CD4-positive, CD25-positive, alpha-beta regulatory T cell (primary cell): ENCODE results near the gene FUOM. TPM values are rescaled to one million over a fixed set of nuclear protein-coding genes. Genes with fewer than 3 reads are reported as not detected.
"Not testable (repeated sequence)": the region's sequence is repeated elsewhere in the genome, so short reads cannot be mapped to it uniquely, and the experiment has no call there.

Source experiments
- ATAC-seq, 2 donors: fragments of 150-1000 bp; cut with Tn5 transposase; one replicate each; pipeline ENCODE4 v1.10.0; 2021; ENCODE audit warnings: low read depth in 2 of 2, moderate number of reproducible peaks in 2 of 2, moderate library complexity in 1 of 2
- DNase-seq, 3 donors: peaks; one replicate each; pipeline versions ENCODE4 v3.0.0 to v3.0.0-alpha.2; 2012 to 2022; ENCODE audit warnings: mixed read lengths in 1 of 3
- H3K27ac ChIP-seq: one replicate; pipeline ENCODE4 v1.7.0; 2013; ENCODE audit warnings: mild to moderate bottlenecking, low read length; ENCODE audit not compliant: insufficient read depth, poor library complexity, severe bottlenecking
- H3K27me3 ChIP-seq: one replicate; pipeline ENCODE4 v1.7.0; 2013; ENCODE audit warnings: low read length; ENCODE audit not compliant: control insufficient read depth, insufficient read depth
- H3K36me3 ChIP-seq: one replicate; pipeline ENCODE4 v1.7.0; 2013; ENCODE audit warnings: mild to moderate bottlenecking, low read length, moderate library complexity; ENCODE audit not compliant: control insufficient read depth, insufficient read depth
- H3K4me1 ChIP-seq: 2 replicates; pipeline ENCODE4 v1.7.0; 2013; ENCODE audit warnings: mild to moderate bottlenecking, low read length; ENCODE audit not compliant: insufficient read depth, control insufficient read depth, poor library complexity, severe bottlenecking
- H3K4me3 ChIP-seq: one replicate; pipeline ENCODE4 v1.7.0; 2013; ENCODE audit warnings: low read depth, mild to moderate bottlenecking, low read length, moderate library complexity
- H3K9me3 ChIP-seq, 2 experiments: 1 replicate in 1 of 2; 2 replicates in 1 of 2; pipeline ENCODE4 v1.7.0; 2013; ENCODE audit warnings: low read length in 2 of 2, mild to moderate bottlenecking in 1 of 2, moderate library complexity in 1 of 2; ENCODE audit not compliant: control insufficient read depth in 2 of 2
- H3K27ac Mint-ChIP-seq, 3 donors: one replicate each; pipeline ENCODE4 v1.8.0; 2020 to 2022; ENCODE audit warnings: mild to moderate bottlenecking in 3 of 3, mixed read lengths in 3 of 3, moderate library complexity in 2 of 3
- H3K27me3 Mint-ChIP-seq: one replicate; pipeline ENCODE4 v1.8.0; 2022; ENCODE audit warnings: mild to moderate bottlenecking, mixed read lengths
- H3K36me3 Mint-ChIP-seq: one replicate; pipeline ENCODE4 v1.8.0; 2020; ENCODE audit warnings: mixed read lengths
- H3K4me1 Mint-ChIP-seq, 4 donors: one replicate each; pipeline ENCODE4 v1.8.0; 2020 to 2022; ENCODE audit warnings: mixed read lengths in 4 of 4, mild to moderate bottlenecking in 1 of 4
- H3K4me3 Mint-ChIP-seq, 4 donors: one replicate each; pipeline ENCODE4 v1.8.0; 2020 to 2022; ENCODE audit warnings: mild to moderate bottlenecking in 4 of 4, mixed read lengths in 4 of 4, moderate library complexity in 3 of 4
- H3K9me3 Mint-ChIP-seq, 7 donors: one replicate each; pipeline ENCODE4 v1.8.0; 2020 to 2022; ENCODE audit warnings: mixed read lengths in 7 of 7, mild to moderate bottlenecking in 3 of 7, moderate library complexity in 2 of 7
- polyA plus RNA-seq, 4 donors: library from polyadenylated mRNA; unstranded; fragments of 300-500 nt; fragmentation: Illumina TruSeq; gene quantifications; one replicate each; pipeline ENCODE4 v1.2.3, GENCODE V29; 2021
- total RNA-seq: library from RNA; stranded (reverse); gene quantifications from one replicate; pipeline ENCODE4 v1.2.3, GENCODE V29; 2022

Gene FUOM
- total and polyA plus RNA-seq, 5 donors from 2014 or later, result 7.1 to 21.9 (median 17.8) TPM

DNA sequence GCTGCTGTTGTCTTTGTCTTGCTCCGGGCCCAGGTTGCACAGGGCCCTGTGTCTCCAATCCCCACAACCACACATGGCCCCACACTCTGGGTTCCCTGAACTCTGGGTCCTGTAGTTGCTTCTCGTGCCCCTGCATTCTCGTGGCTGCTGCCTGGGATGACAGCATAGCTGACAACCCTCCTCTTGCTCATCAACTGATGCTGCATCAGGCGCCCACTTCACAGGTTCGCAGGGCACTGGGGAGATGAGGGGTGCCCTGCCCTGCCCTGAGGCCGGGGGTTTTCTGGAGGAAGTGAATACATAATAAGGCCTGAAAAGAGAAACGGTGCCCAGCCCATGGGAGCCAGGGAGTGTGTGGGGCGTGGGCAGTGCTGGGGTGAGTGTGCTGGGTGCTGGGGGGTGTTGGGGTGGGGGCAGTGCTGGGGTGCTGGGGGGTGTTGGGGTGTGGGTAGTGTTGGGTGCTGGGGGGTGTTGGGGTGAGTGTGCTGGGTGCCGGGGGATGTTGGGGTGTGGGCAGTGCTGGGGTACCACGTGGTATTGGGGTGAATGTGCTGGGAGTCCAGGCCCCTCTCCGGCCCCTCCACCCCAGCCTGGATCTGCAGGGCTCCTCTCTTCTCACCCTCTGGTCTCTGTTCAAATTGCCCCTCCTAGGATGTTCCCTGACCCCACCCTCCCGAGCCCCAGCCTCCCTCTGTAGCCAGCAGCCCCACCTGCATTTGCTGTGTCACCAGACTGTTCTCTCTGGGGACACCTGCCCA, 34.1 kb upstream of the FUOM start:
- Histone ChIP-seq H3K9me3 (no peaks in the 10 kb centered on the region), H3K27me3 (no peaks in the 10 kb centered on the region), H3K4me3 (no peak overlapping the region), H3K27ac (peak overlapping the region; percentile 82), H3K4me1 (peaks cover 66% of the 10 kb centered on the region), H3K36me3 (peaks cover 8% of the 10 kb centered on the region)
- Mint-ChIP-seq H3K4me1 (peaks cover 19 to 63% (median 27%) of the 10 kb centered on the region in 4 donors), H3K9me3 (no peaks in the 10 kb centered on the region), H3K4me3 (peak overlapping the region in 3 of 4 donors; percentile 62 to 90 (median 87)), H3K27me3 (no peaks in the 10 kb centered on the region), H3K27ac (peak overlapping the region in 2 of 3 donors; percentile 75 to 97), H3K36me3 (no peaks in the 10 kb centered on the region)
- DNase-seq (no peak), ATAC-seq (no peak)

GRCh38 chr10:133391249-133391635, 33.4 kb upstream of the FUOM start:
- Histone ChIP-seq H3K36me3 (peaks cover 3% of the 10 kb centered on the region), H3K9me3 (no peaks in the 10 kb centered on the region), H3K4me1 (peaks cover 66% of the 10 kb centered on the region), H3K4me3 (no peak overlapping the region), H3K27ac (peak overlapping the region; percentile 82), H3K27me3 (no peaks in the 10 kb centered on the region)
- H3K27me3 Mint-ChIP-seq, result no peaks in the 10 kb centered on the region
- no peaks in the 10 kb centered on the region for H3K9me3 Mint-ChIP-seq
- H3K27ac Mint-ChIP-seq, result peak overlapping the region; percentile 75 to 97 (median 92)
- no peak for DNase-seq
- no peaks in the 10 kb centered on the region for H3K36me3 Mint-ChIP-seq
- H3K4me1 Mint-ChIP-seq, result peaks cover 22 to 62% (median 24%) of the 10 kb centered on the region in 4 donors
- peak overlapping the region; percentile 62 to 90 (median 78) for H3K4me3 Mint-ChIP-seq
- ATAC-seq, result no peak

GRCh38 chr10:133390597-133391248, 32.9 kb upstream of the FUOM start:
- DNase-seq (no peak), ATAC-seq (no peak)
- H3K4me1 ChIP-seq, result peaks cover 62% of the 10 kb centered on the region
- peak overlapping the region; percentile 92 to 100 (median 95) for H3K27ac Mint-ChIP-seq
- no peaks in the 10 kb centered on the region for H3K9me3 Mint-ChIP-seq
- peak overlapping the region; percentile 82 for H3K27ac ChIP-seq
- no peaks in the 10 kb centered on the region for H3K36me3 ChIP-seq
- H3K4me3 Mint-ChIP-seq, result peak overlapping the region; percentile 68 to 92 (median 90)
- no peaks in the 10 kb centered on the region for H3K27me3 ChIP-seq
- no peaks in the 10 kb centered on the region for H3K27me3 Mint-ChIP-seq
- H3K4me3 ChIP-seq, result peak overlapping the region; percentile 81
- no peaks in the 10 kb centered on the region for H3K9me3 ChIP-seq
- no peaks in the 10 kb centered on the region for H3K36me3 Mint-ChIP-seq
- H3K4me1 Mint-ChIP-seq, result peaks cover 19 to 61% (median 23%) of the 10 kb centered on the region in 4 donors

DNA sequence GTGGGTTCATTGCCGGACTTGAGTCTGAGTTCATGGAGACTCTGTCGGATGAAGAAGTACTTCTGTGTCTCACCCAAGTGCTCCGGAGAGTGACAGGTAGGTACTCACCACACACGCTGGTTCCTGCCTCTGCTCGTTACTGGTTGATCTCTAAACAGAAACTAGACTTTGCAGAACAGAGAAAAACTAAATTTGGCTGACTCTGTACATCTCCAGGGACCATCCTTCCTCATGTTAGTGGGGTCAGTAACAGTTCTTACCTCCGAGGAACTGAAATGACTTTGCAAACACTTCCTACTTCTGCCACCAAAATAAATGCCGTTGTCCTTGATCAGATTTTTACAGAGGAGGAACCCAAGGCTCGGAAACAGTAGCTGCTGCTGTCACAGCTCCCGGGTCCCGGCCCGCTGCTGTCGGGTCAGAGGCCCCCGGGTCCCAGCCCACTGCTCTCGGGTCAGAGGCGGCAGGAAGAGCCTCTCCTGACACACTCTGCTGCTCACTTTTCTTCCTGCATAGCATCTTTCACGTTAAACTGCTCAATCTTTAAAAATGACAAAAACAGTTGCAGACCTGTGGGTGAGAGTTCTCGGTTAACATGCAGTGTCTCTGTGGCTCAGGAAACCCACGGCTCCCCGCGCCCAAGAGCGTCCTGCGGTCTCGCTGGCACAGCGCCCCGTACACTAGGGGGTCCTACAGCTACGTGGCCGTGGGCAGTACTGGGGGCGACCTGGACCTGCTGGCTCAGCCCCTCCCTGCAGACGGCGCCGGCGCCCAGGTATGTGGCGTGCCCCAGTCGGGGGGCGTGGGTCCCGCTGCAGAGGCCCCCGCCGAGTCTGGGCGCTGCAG, 31.4 kb upstream of the FUOM start:
- peaks cover 4% of the 10 kb centered on the region for H3K36me3 Mint-ChIP-seq

DNA sequence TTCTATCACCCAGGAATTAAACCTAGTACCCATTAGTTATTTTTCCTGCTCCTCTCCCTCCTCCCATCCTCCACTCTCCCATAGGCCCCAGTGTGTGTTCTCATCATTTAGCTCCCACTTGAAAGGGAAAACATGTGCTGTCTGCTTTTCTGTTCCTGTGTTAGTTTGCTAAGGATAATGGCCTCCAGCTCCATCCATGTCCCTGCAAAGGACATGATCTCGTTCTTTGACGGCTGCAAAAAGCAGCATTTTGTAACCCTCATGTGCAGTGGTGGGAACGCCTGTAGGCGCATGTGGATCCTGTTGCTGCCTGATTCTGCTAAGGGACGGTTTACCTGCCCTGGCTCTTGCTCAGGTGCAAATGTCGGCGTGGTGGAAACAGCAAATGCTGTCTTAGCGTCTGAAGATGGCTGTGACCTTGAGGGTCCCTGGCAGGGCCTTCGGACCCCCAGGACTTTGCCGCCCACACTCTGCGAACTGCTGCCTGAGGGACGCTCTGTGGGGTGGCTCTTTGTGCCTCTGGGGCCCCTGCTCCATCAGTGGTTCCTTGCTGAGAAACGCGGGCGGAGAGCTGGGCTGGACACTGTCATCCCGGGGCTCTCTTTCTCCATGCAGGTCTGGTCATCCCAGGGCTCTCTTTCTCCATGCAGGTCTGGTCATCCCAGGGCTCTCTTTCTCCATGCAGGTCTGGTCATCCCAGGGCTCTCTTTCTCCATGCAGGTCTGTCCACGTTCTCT, 30.6 kb upstream of the FUOM start:
- H3K4me1 Mint-ChIP-seq, result peaks cover 13 to 45% (median 19%) of the 10 kb centered on the region in 4 donors
- Histone ChIP-seq H3K36me3 (no peaks in the 10 kb centered on the region), H3K9me3 (no peaks in the 10 kb centered on the region), H3K4me1 (peaks cover 44% of the 10 kb centered on the region), H3K27ac (peak overlapping the region; percentile 82), H3K27me3 (no peaks in the 10 kb centered on the region), H3K4me3 (peak overlapping the region; percentile 85)
- no peaks in the 10 kb centered on the region for H3K27me3 Mint-ChIP-seq
- H3K4me3 Mint-ChIP-seq, result peak overlapping the region; percentile 90 to 94 (median 92)
- no peaks in the 10 kb centered on the region for H3K9me3 Mint-ChIP-seq
- H3K36me3 Mint-ChIP-seq, result peaks cover 5% of the 10 kb centered on the region
- peak overlapping the region; percentile 92 to 98 (median 95) for H3K27ac Mint-ChIP-seq
- no peak for DNase-seq
- ATAC-seq, result no peak

More for the DNA sequence above, 31.4 kb upstream of the FUOM start:
- no peaks in the 10 kb centered on the region for H3K27me3 Mint-ChIP-seq
- no peaks in the 10 kb centered on the region for H3K9me3 Mint-ChIP-seq
- ATAC-seq (peak; percentile 57 to 64), DNase-seq (peak in 2 of 3 donors; percentile 51 to 87)
- peaks cover 15 to 48% (median 19%) of the 10 kb centered on the region in 4 donors for H3K4me1 Mint-ChIP-seq
- Histone ChIP-seq H3K36me3 (no peaks in the 10 kb centered on the region), H3K4me1 (peaks cover 48% of the 10 kb centered on the region), H3K9me3 (no peaks in the 10 kb centered on the region), H3K4me3 (peak overlapping the region; percentile 85), H3K27me3 (no peaks in the 10 kb centered on the region), H3K27ac (peak overlapping the region; percentile 82)
- peak overlapping the region; percentile 92 to 98 (median 95) for H3K27ac Mint-ChIP-seq
- H3K4me3 Mint-ChIP-seq, result peak overlapping the region; percentile 90 to 94 (median 92)

DNA sequence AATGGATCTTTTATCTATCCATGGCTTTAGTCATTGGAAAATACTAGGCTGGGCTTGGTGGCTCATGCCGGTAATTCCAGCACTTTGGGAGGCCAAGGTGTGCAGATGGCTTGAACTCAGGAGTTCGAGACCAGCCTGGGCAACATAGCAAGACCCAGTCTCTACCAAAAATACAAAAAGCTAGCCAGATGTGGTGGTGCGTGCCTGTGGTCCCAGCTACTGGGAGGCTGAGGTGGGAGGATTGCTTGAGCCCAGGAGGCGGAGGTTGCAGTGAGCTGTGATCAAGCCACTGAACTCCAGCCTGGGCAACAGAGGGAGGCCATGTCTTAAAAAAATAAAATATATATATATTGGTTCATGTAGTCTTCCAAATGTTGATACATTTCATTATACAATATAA, 29.1 kb upstream of the FUOM start:
- not testable (repeated sequence) for H3K4me3 Mint-ChIP-seq, H3K36me3 ChIP-seq, H3K27ac ChIP-seq, H3K36me3 Mint-ChIP-seq, DNase-seq, H3K27me3 ChIP-seq, H3K27me3 Mint-ChIP-seq, H3K9me3 Mint-ChIP-seq, H3K27ac Mint-ChIP-seq, ATAC-seq, H3K9me3 ChIP-seq, H3K4me3 ChIP-seq
- peaks cover 34% of the 10 kb centered on the region for H3K4me1 ChIP-seq
- peaks cover 13 to 40% (median 21%) of the 10 kb centered on the region in 4 donors for H3K4me1 Mint-ChIP-seq

GRCh38 chr10:133385214-133385613, 27.4 kb upstream of the FUOM start:
- no peaks in the 10 kb centered on the region for H3K27me3 ChIP-seq
- peak overlapping the region in 1 of 4 donors; percentile 69 for H3K4me3 Mint-ChIP-seq
- H3K27me3 Mint-ChIP-seq, result peaks cover 6% of the 10 kb centered on the region
- no peak overlapping the region for H3K27ac ChIP-seq
- no peak for ATAC-seq
- no peaks in the 10 kb centered on the region for H3K36me3 ChIP-seq
- peaks cover 5% of the 10 kb centered on the region for H3K36me3 Mint-ChIP-seq
- H3K4me1 ChIP-seq, result peaks cover 17% of the 10 kb centered on the region
- no peak for DNase-seq
- H3K9me3 Mint-ChIP-seq, result peaks cover 0 to 2% (median 0%) of the 10 kb centered on the region in 7 donors
- H3K9me3 ChIP-seq, result no peaks in the 10 kb centered on the region
- H3K4me3 ChIP-seq, result no peak overlapping the region
- H3K4me1 Mint-ChIP-seq, result peaks cover 11 to 37% (median 19%) of the 10 kb centered on the region in 4 donors
- no peak overlapping the region for H3K27ac Mint-ChIP-seq
